ENCODE results near the gene AKAP13.

DNA sequence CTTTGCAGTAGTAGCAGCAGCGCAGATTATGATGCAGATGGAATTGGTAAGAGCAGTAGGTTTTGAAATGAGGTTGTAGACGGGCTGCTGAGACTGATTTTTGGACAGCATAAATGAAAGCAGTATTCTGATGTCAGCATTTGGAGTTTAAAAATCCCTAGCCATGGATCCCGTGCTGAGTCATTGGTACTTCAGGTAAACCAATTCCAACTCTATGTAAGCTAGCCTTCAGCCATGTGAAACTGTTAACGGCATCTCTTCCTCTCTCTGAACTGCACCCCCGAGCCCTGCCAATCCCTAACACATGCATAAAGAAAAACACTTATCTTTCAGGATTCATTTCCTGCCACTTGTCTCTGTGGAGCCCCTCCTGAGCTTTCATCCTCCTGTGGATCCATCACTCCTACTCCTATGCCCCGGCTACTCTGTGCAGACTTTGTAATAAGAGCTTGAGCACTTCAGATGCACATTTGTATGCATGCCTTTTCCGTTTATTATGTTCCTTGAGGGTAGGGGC, 119.0 kb downstream of the AKAP13 start:
- TF ChIP-seq KDM1A (IDR thresholded peaks at IDR 0.05; ENCODE audit: low read depth) (no peak), BHLHE40 (IDR thresholded peaks at IDR 0.05; ENCODE audit: low read depth, low read length) (no peak), MAZ (IDR thresholded peaks at IDR 0.05; ENCODE audit: borderline replicate concordance, low read depth, low read length) (no peak), CEBPB (IDR thresholded peaks at IDR 0.05) (no peak), POLR2A (IDR thresholded peaks at IDR 0.05; ENCODE audit: low read length) (no peak), CHD4 (IDR thresholded peaks at IDR 0.05; ENCODE audit: borderline replicate concordance) (no peak), EP300 (IDR thresholded peaks at IDR 0.05) (no peak), HOXB13 (CRISPR knock-in tag; IDR thresholded peaks at IDR 0.05; ENCODE audit: low read depth) (no peak), RNF2 (IDR thresholded peaks at IDR 0.05; ENCODE audit: borderline replicate concordance, low read depth) (no peak), SREBF2 (IDR thresholded peaks at IDR 0.05) (no peak)
- TF ChIP-seq, protein P1, sequence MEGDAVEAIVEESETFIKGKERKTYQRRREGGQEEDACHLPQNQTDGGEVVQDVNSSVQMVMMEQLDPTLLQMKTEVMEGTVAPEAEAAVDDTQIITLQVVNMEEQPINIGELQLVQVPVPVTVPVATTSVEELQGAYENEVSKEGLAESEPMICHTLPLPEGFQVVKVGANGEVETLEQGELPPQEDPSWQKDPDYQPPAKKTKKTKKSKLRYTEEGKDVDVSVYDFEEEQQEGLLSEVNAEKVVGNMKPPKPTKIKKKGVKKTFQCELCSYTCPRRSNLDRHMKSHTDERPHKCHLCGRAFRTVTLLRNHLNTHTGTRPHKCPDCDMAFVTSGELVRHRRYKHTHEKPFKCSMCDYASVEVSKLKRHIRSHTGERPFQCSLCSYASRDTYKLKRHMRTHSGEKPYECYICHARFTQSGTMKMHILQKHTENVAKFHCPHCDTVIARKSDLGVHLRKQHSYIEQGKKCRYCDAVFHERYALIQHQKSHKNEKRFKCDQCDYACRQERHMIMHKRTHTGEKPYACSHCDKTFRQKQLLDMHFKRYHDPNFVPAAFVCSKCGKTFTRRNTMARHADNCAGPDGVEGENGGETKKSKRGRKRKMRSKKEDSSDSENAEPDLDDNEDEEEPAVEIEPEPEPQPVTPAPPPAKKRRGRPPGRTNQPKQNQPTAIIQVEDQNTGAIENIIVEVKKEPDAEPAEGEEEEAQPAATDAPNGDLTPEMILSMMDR (IDR thresholded peaks at IDR 0.05), result no peak
- TF ChIP-seq, protein P2, sequence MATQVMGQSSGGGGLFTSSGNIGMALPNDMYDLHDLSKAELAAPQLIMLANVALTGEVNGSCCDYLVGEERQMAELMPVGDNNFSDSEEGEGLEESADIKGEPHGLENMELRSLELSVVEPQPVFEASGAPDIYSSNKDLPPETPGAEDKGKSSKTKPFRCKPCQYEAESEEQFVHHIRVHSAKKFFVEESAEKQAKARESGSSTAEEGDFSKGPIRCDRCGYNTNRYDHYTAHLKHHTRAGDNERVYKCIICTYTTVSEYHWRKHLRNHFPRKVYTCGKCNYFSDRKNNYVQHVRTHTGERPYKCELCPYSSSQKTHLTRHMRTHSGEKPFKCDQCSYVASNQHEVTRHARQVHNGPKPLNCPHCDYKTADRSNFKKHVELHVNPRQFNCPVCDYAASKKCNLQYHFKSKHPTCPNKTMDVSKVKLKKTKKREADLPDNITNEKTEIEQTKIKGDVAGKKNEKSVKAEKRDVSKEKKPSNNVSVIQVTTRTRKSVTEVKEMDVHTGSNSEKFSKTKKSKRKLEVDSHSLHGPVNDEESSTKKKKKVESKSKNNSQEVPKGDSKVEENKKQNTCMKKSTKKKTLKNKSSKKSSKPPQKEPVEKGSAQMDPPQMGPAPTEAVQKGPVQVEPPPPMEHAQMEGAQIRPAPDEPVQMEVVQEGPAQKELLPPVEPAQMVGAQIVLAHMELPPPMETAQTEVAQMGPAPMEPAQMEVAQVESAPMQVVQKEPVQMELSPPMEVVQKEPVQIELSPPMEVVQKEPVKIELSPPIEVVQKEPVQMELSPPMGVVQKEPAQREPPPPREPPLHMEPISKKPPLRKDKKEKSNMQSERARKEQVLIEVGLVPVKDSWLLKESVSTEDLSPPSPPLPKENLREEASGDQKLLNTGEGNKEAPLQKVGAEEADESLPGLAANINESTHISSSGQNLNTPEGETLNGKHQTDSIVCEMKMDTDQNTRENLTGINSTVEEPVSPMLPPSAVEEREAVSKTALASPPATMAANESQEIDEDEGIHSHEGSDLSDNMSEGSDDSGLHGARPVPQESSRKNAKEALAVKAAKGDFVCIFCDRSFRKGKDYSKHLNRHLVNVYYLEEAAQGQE (IDR thresholded peaks at IDR 0.05), result no peak
- TF ChIP-seq, protein P3, sequence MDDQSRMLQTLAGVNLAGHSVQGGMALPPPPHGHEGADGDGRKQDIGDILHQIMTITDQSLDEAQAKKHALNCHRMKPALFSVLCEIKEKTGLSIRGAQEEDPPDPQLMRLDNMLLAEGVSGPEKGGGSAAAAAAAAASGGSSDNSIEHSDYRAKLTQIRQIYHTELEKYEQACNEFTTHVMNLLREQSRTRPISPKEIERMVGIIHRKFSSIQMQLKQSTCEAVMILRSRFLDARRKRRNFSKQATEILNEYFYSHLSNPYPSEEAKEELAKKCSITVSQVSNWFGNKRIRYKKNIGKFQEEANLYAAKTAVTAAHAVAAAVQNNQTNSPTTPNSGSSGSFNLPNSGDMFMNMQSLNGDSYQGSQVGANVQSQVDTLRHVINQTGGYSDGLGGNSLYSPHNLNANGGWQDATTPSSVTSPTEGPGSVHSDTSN (IDR thresholded peaks at IDR 0.05), result no peak
